Mammary epithelial cell (primary cell): ENCODE measurements around the gene LILRA6.
"Not testable (repeated sequence)": the region's sequence is repeated elsewhere in the genome, so short reads cannot be mapped to it uniquely, and the experiment has no call there.

Experiments used
- CTCF ChIP-seq, 2 donors: IDR thresholded peaks in 1 of 2; conservative IDR thresholded peaks in 1 of 2; 2 replicates each; pipeline ENCODE4 v1.5.1; 2011 to 2012; ENCODE audit warnings: inconsistent platforms in 2 of 2, low read length in 2 of 2, mild to moderate bottlenecking in 2 of 2, control low read depth in 1 of 2, low read depth in 1 of 2; ENCODE audit not compliant: insufficient read depth in 1 of 2; ENCODE audit errors: extremely low read depth in 1 of 2
- EZH2 ChIP-seq: IDR thresholded peaks from 2 replicates; pipeline ENCODE4 v1.6.1; 2012; ENCODE audit warnings: low read length, inconsistent platforms, borderline replicate concordance

GRCh38 chr19:54286283-54286682 lies 43.7 kb upstream of the LILRA6 start:
- TF ChIP-seq CTCF (conservative IDR thresholded peaks at IDR 0.05 in 1 of 2, IDR thresholded peaks at IDR 0.05 in 1 of 2; ENCODE audit: extremely low read depth in 1 of 2, insufficient read depth in 1 of 2, low read depth in 1 of 2, low read length in 2 of 2); EZH2: not testable (repeated sequence)
